WTC11 (cell line): Measurements from ENCODE around the gene MRPL44. TPM values are rescaled to one million over a fixed set of nuclear protein-coding genes. Genes with fewer than 3 reads are reported as not detected.

Experiments
- ATAC-seq: fragments of 200-7000 bp; cut with Tn5 transposase; 2 replicates; pipeline ENCODE4 v1.10.0; 2021; ENCODE audit warnings: mild to moderate bottlenecking, moderate library complexity
- CTCF ChIA-PET: fragments of 300-600 bp; sonication (Branson Sonifier 250); formaldehyde crosslinking; loops from one replicate; lab custom pipeline; 2021; ENCODE audit warnings: antibody characterized with exemption; lab: Charles Lee
- POLR2A ChIA-PET: fragments of 350-600 bp; sonication (Branson Sonifier 250); formaldehyde crosslinking; loops from one replicate; lab custom pipeline; 2021; ENCODE audit warnings: antibody characterized with exemption; lab: Charles Lee
- DNase-seq: peaks from one replicate; pipeline ENCODE4 v3.0.0; 2021; ENCODE audit warnings: low spot score
- H3K27ac Mint-ChIP-seq: 2 replicates; pipeline ENCODE4 v1.8.0; 2021; ENCODE audit warnings: mixed read lengths
- H3K27me3 Mint-ChIP-seq: 2 replicates; pipeline ENCODE4 v1.8.0; 2021; ENCODE audit warnings: low read depth, mild to moderate bottlenecking, moderate library complexity, mixed read lengths
- H3K36me3 Mint-ChIP-seq: 2 replicates; pipeline ENCODE4 v1.8.0; 2021; ENCODE audit warnings: mixed read lengths
- H3K4me1 Mint-ChIP-seq: 2 replicates; pipeline ENCODE4 v1.8.0; 2022; ENCODE audit warnings: mixed read lengths
- H3K4me3 Mint-ChIP-seq: 2 replicates; pipeline ENCODE4 v1.8.0; 2021; ENCODE audit warnings: mild to moderate bottlenecking, moderate library complexity, mixed read lengths
- H3K9me3 Mint-ChIP-seq: 2 replicates; pipeline ENCODE4 v1.8.0; 2021; ENCODE audit warnings: mixed read lengths
- ATF2 ChIP-seq: sonication (generic); formaldehyde crosslinking; IDR thresholded peaks from 2 replicates; pipeline ENCODE4 v1.8.1; 2022; ENCODE audit warnings: low read depth, missing genetic modification reagents, borderline replicate concordance
- ATF3 ChIP-seq: sonication (generic); formaldehyde crosslinking; conservative IDR thresholded peaks from 2 replicates; pipeline ENCODE4 v1.8.1; 2022; ENCODE audit warnings: mild to moderate bottlenecking, missing genetic modification reagents
- CBFB ChIP-seq: sonication (generic); formaldehyde crosslinking; IDR thresholded peaks from 2 replicates; pipeline ENCODE4 v1.8.1; 2022; ENCODE audit warnings: mild to moderate bottlenecking, low read depth, missing genetic modification reagents
- CREM ChIP-seq: sonication (generic); formaldehyde crosslinking; IDR thresholded peaks from 2 replicates; pipeline ENCODE4 v1.8.1; 2022; ENCODE audit warnings: mild to moderate bottlenecking, missing genetic modification reagents, moderate library complexity
- ERG ChIP-seq: fragments of 250-450 bp; sonication (Bioruptor Pico); IDR thresholded peaks from 2 replicates; pipeline ENCODE4 v1.8.0; 2021; ENCODE audit warnings: mild to moderate bottlenecking
- ESRRA ChIP-seq: sonication (generic); formaldehyde crosslinking; IDR thresholded peaks from 2 replicates; pipeline ENCODE4 v1.8.1; 2022; ENCODE audit warnings: mild to moderate bottlenecking, missing genetic modification reagents, borderline replicate concordance
- FOXK1 ChIP-seq: sonication (generic); formaldehyde crosslinking; IDR thresholded peaks from 2 replicates; pipeline ENCODE4 v1.8.0; 2022; ENCODE audit warnings: mild to moderate bottlenecking, moderate library complexity, missing genetic modification reagents
- FOXP1 ChIP-seq: sonication (generic); formaldehyde crosslinking; IDR thresholded peaks from 2 replicates; pipeline ENCODE4 v1.8.0; 2022; ENCODE audit warnings: missing genetic modification reagents, mild to moderate bottlenecking, moderate library complexity, borderline replicate concordance
- FOXP4 ChIP-seq: sonication (generic); formaldehyde crosslinking; IDR thresholded peaks from 2 replicates; pipeline ENCODE4 v1.8.0; 2022; ENCODE audit warnings: mild to moderate bottlenecking, missing genetic modification reagents
- GRHL2 ChIP-seq: fragments of 250-450 bp; sonication (Bioruptor Pico); IDR thresholded peaks from 2 replicates; pipeline ENCODE4 v1.8.0; 2022; ENCODE audit warnings: mild to moderate bottlenecking, moderate library complexity; ENCODE audit not compliant: insufficient replicate concordance, severe bottlenecking
- NR2C2 ChIP-seq: sonication (generic); formaldehyde crosslinking; IDR thresholded peaks from 2 replicates; pipeline ENCODE4 v1.8.0; 2022; ENCODE audit warnings: mild to moderate bottlenecking, missing genetic modification reagents
- NR3C1 ChIP-seq: sonication (generic); formaldehyde crosslinking; conservative IDR thresholded peaks from 2 replicates; pipeline ENCODE4 v1.8.1; 2023; ENCODE audit warnings: low read depth, mild to moderate bottlenecking, missing genetic modification reagents
- PREB ChIP-seq: sonication (generic); formaldehyde crosslinking; IDR thresholded peaks from 2 replicates; pipeline ENCODE4 v1.8.1; 2022; ENCODE audit warnings: mild to moderate bottlenecking, missing genetic modification reagents, moderate library complexity, borderline replicate concordance
- RELA ChIP-seq: sonication (generic); formaldehyde crosslinking; IDR thresholded peaks from 2 replicates; pipeline ENCODE4 v1.8.1; 2022; ENCODE audit warnings: missing genetic modification reagents, mild to moderate bottlenecking, borderline replicate concordance
- SMAD4 ChIP-seq: sonication (generic); formaldehyde crosslinking; IDR thresholded peaks from 2 replicates; pipeline ENCODE4 v1.8.0; 2022; ENCODE audit warnings: mild to moderate bottlenecking, missing genetic modification reagents
- TCF7 ChIP-seq: sonication (generic); formaldehyde crosslinking; IDR thresholded peaks from 2 replicates; pipeline ENCODE4 v1.8.0; 2022; ENCODE audit warnings: mild to moderate bottlenecking, low read depth, missing genetic modification reagents, moderate library complexity
- TEAD1 ChIP-seq: sonication (generic); formaldehyde crosslinking; IDR thresholded peaks from 2 replicates; pipeline ENCODE4 v1.8.0; 2022; ENCODE audit warnings: mild to moderate bottlenecking, missing genetic modification reagents
- TP53 ChIP-seq: sonication (generic); formaldehyde crosslinking; IDR thresholded peaks from 2 replicates; pipeline ENCODE4 v1.8.1; 2023; ENCODE audit warnings: mild to moderate bottlenecking, missing genetic modification reagents
- ZNF121 ChIP-seq: sonication (generic); formaldehyde crosslinking; IDR thresholded peaks from 2 replicates; pipeline ENCODE4 v1.8.0; 2023; ENCODE audit warnings: missing genetic modification reagents
- ZNF219 ChIP-seq: sonication (generic); formaldehyde crosslinking; IDR thresholded peaks from 2 replicates; pipeline ENCODE4 v1.8.0; 2023; ENCODE audit warnings: missing genetic modification reagents, mild to moderate bottlenecking, borderline replicate concordance
- ZNF317 ChIP-seq: sonication (generic); formaldehyde crosslinking; IDR thresholded peaks from 2 replicates; pipeline ENCODE4 v1.8.1; 2023; ENCODE audit warnings: low read depth, mild to moderate bottlenecking, moderate library complexity, missing genetic modification reagents, borderline replicate concordance
- ZNF396 ChIP-seq: fragments of 250-450 bp; sonication (Bioruptor Pico); IDR thresholded peaks from 2 replicates; pipeline ENCODE4 v1.8.0; 2021; ENCODE audit warnings: mild to moderate bottlenecking, moderate library complexity, borderline replicate concordance
- ZNF425 ChIP-seq: fragments of 250-450 bp; sonication (Bioruptor Pico); conservative IDR thresholded peaks from 2 replicates; pipeline ENCODE4 v1.9.0; 2021; ENCODE audit warnings: mild to moderate bottlenecking
- ZNF671 ChIP-seq: fragments of 250-450 bp; sonication (Bioruptor Pico); IDR thresholded peaks from 2 replicates; pipeline ENCODE4 v1.8.0; 2021; ENCODE audit warnings: mild to moderate bottlenecking
- total RNA-seq: library from RNA; stranded (reverse); gene quantifications from 3 replicates; pipeline ENCODE4 v1.2.3, GENCODE V29; 2021

Gene MRPL44
- total RNA-seq, 1 experiment from 2014 or later, result 55.3 TPM

GRCh38 chr2:223973606-223974005 is 16.3 kb downstream of the MRPL44 start:
- Mint-ChIP-seq H3K36me3 (no peaks in the 10 kb centered on the region), H3K27ac (no peak overlapping the region), H3K27me3 (no peaks in the 10 kb centered on the region), H3K4me3 (no peak overlapping the region), H3K9me3 (no peaks in the 10 kb centered on the region), H3K4me1 (peaks cover 20% of the 10 kb centered on the region)
- TF ChIP-seq ZNF219 (CRISPR knock-in tag) (no peak), ZNF121 (CRISPR knock-in tag) (no peak), PREB (CRISPR knock-in tag) (no peak), FOXK1 (no peak), TP53 (CRISPR knock-in tag) (no peak), RELA (CRISPR knock-in tag) (no peak), CREM (CRISPR knock-in tag) (no peak), GRHL2 (no peak), ZNF425 (CRISPR knock-in tag) (no peak), FOXP4 (CRISPR knock-in tag) (no peak), ESRRA (CRISPR knock-in tag) (no peak), NR3C1 (CRISPR knock-in tag) (no peak), ZNF671 (CRISPR knock-in tag) (no peak), ATF2 (CRISPR knock-in tag) (no peak), ATF3 (no peak)
- ChIA-PET POLR2A (no interaction called here), CTCF (no interaction called here)
- ATAC-seq (no peak), DNase-seq (no peak)

GRCh38 chr2:223976635-223977226 is 19.5 kb downstream of the MRPL44 start:
- Mint-ChIP-seq H3K9me3 (no peaks in the 10 kb centered on the region), H3K27me3 (no peaks in the 10 kb centered on the region), H3K4me1 (peaks cover 6% of the 10 kb centered on the region), H3K4me3 (no peak overlapping the region), H3K36me3 (peaks cover under 1% of the 10 kb centered on the region; the same call in 1 of the 2 replicates), H3K27ac (no peak overlapping the region)
- no peak for DNase-seq
- TF ChIP-seq ATF2 (CRISPR knock-in tag) (no peak), TEAD1 (CRISPR knock-in tag) (no peak), ZNF317 (CRISPR knock-in tag) (no peak), NR2C2 (no peak), SMAD4 (no peak), TCF7 (CRISPR knock-in tag) (no peak), CBFB (CRISPR knock-in tag) (no peak), ERG (CRISPR knock-in tag) (no peak), FOXP1 (CRISPR knock-in tag) (no peak), ZNF396 (CRISPR knock-in tag) (no peak)
- ChIA-PET POLR2A (no interaction called here), CTCF (interaction anchor here (1.4 kb wide), 1 partner anchor 86 kb away, joined by 4 read pairs; no protein-coding TSS in a partner anchor)
- ATAC-seq, result no peak
